Measurements from ENCODE around the gene CFB. TPM values are rescaled to one million over a fixed set of nuclear protein-coding genes. Genes with fewer than 3 reads are reported as not detected.
"Not testable (repeated sequence)": the region's sequence is repeated elsewhere in the genome, so short reads cannot be mapped to it uniquely, and the experiment has no call there.

CFB gene
- polyA plus RNA-seq, 1 of the 3 experiments (the other 2 are of a cell fraction): 42.1 TPM

DNA sequence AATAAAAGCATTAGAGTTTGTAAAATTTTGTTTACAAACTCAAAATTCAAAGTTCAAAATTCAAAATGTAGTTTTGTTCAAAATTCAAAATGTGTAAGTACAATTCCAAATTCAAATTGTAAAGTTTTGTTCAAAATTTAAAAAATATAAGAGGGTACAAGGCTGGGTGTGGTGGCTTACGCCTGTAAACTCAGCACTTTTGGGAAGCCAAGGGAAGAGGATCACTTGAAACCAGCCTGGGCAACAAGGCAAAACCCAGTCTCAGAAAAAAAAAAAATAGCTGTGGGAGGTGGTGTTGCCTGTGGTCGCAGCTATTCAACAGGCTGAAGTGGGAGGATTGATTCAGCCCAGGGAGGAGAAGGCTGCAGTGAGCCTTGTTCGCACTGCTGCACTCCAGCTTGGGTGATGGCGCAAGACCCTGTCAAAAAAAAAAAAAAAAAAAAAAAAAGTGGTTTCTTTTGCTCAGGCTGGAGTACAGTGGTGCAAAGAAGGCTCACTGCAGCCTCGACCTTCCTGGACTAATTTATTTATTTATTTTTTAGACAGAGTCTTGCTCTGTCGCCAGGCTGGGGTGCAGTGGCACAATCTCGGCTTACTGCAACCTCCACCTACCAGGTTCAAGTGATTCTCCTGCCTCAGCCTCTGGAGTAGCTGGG lies 38.6 kb upstream of the CFB start:
- Histone ChIP-seq H3K4me3 (ENCODE audit: low read depth in 2 of 2, low read length in 1 of 2) (no peak overlapping the region), H3K4me2 (no peak overlapping the region), H3K79me2 (ENCODE audit: insufficient read depth) (no peaks in the 10 kb centered on the region), H2AFZ (ENCODE audit: low read depth) (no peak overlapping the region), H3K9me3 (no peaks in the 10 kb centered on the region), H3F3A (replicated peaks; ENCODE audit: insufficient read depth) (peaks cover 33% of the 10 kb centered on the region), H3K27ac (ENCODE audit: low read depth in 2 of 2, low read length in 1 of 2) (no peak overlapping the region), H3K9me2 (no peaks in the 10 kb centered on the region), H3K27me3 (ENCODE audit: insufficient read depth) (no peaks in the 10 kb centered on the region), H3K36me3 (replicated peaks in 1 of 2; ENCODE audit: control insufficient read depth in 1 of 2, insufficient read depth in 2 of 2, low read length in 1 of 2) (no peaks in the 10 kb centered on the region), H4K20me1 (ENCODE audit: insufficient read depth) (no peaks in the 10 kb centered on the region), H3K9ac (no peak overlapping the region), H3K4me1 (ENCODE audit: control insufficient read depth in 1 of 2, insufficient read depth in 2 of 2, low read depth in 1 of 2, low read length in 1 of 2) (peaks cover 4 to 7% of the 10 kb centered on the region in 2 experiments; a peak in 1 of 4 replicates)
- TF ChIP-seq MAX (IDR thresholded peaks at IDR 0.05; ENCODE audit: low read depth) (no peak), USF2 (IDR thresholded peaks at IDR 0.05; ENCODE audit: borderline replicate concordance, low read depth, low read length) (no peak), RAD21 (IDR thresholded peaks at IDR 0.05; ENCODE audit: low read length) (no peak), IRF3 (IDR thresholded peaks at IDR 0.05; ENCODE audit: low read depth, low read length) (no peak), SIN3A (IDR thresholded peaks at IDR 0.05; ENCODE audit: borderline replicate concordance, low read depth, low read length) (no peak), GATA2 (CRISPR knock-in tag; IDR thresholded peaks at IDR 0.05) (no peak), FOXJ3 (CRISPR knock-in tag; IDR thresholded peaks at IDR 0.05) (no peak), RFX5 (IDR thresholded peaks at IDR 0.05; ENCODE audit: low read length) (no peak), MXI1 (IDR thresholded peaks at IDR 0.05; ENCODE audit: low read depth, low read length) (no peak), CHD2 (IDR thresholded peaks at IDR 0.05; ENCODE audit: low read length, partially characterized antibody) (no peak), NFIC (IDR thresholded peaks at IDR 0.05; ENCODE audit: borderline replicate concordance) (no peak), TAF1 (IDR thresholded peaks at IDR 0.05; ENCODE audit: borderline replicate concordance, low read depth, low read length) (no peak), RXRA (IDR thresholded peaks at IDR 0.05; ENCODE audit: borderline replicate concordance, low read depth) (no peak), RCOR1 (IDR thresholded peaks at IDR 0.05; ENCODE audit: low read length) (no peak)
- TF ChIP-seq, protein P1, sequence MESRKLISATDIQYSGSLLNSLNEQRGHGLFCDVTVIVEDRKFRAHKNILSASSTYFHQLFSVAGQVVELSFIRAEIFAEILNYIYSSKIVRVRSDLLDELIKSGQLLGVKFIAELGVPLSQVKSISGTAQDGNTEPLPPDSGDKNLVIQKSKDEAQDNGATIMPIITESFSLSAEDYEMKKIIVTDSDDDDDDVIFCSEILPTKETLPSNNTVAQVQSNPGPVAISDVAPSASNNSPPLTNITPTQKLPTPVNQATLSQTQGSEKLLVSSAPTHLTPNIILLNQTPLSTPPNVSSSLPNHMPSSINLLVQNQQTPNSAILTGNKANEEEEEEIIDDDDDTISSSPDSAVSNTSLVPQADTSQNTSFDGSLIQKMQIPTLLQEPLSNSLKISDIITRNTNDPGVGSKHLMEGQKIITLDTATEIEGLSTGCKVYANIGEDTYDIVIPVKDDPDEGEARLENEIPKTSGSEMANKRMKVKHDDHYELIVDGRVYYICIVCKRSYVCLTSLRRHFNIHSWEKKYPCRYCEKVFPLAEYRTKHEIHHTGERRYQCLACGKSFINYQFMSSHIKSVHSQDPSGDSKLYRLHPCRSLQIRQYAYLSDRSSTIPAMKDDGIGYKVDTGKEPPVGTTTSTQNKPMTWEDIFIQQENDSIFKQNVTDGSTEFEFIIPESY (IDR thresholded peaks at IDR 0.05; ENCODE audit: borderline replicate concordance, low read depth): no peak
- WGBS (ENCODE audit: low lambda C conversion rate): 69% methylated on average over 7 of the region's 7 CpGs
- ChIA-PET CTCF (no interaction called here), POLR2A (interaction anchor here (0.6 kb wide), 1 partner anchor 1637 kb away, joined by 3 read pairs; no protein-coding TSS in a partner anchor)
- DNase-seq: no peak

GRCh38 chr6:31908255-31908654 lies 37.6 kb upstream of the CFB start:
- H3K4me1 ChIP-seq (ENCODE audit: control insufficient read depth in 1 of 2, insufficient read depth in 2 of 2, low read depth in 1 of 2, low read length in 1 of 2); H2AFZ ChIP-seq (ENCODE audit: low read depth); H4K20me1 ChIP-seq (ENCODE audit: insufficient read depth); H3K9me2 ChIP-seq; H3K4me2 ChIP-seq; H3K36me3 ChIP-seq (replicated peaks in 1 of 2; ENCODE audit: control insufficient read depth in 1 of 2, insufficient read depth in 2 of 2, low read length in 1 of 2); H3K9me3 ChIP-seq; H3K27me3 ChIP-seq (ENCODE audit: insufficient read depth); DNase-seq; H3K9ac ChIP-seq; POLR2A ChIA-PET; H3K79me2 ChIP-seq (ENCODE audit: insufficient read depth); H3K4me3 ChIP-seq (ENCODE audit: low read depth in 2 of 2, low read length in 1 of 2): not testable (repeated sequence)
- 57% methylated on average over 5 of the region's 5 CpGs for WGBS (ENCODE audit: low lambda C conversion rate)
- H3F3A ChIP-seq (replicated peaks; ENCODE audit: insufficient read depth): peaks cover 25% of the 10 kb centered on the region
- CTCF ChIA-PET: interaction anchor here (1.4 kb wide), 1 partner anchor 44 kb away, joined by 8 read pairs; no protein-coding TSS in a partner anchor
- peak overlapping the region in 1 of 2 experiments; percentile 2; a peak in 1 of 4 replicates for H3K27ac ChIP-seq (ENCODE audit: low read depth in 2 of 2, low read length in 1 of 2)
